A549 treated with GW870086 at 1 μM for 4 hours (cell line): ENCODE measurements around the gene NME3. TPM values are rescaled to one million over a fixed set of nuclear protein-coding genes. Genes with fewer than 3 reads are reported as not detected.

ENCODE experiments used
- total RNA-seq: library from RNA; stranded (reverse); fragments of 200-300 nt; extraction: Qiagen RNA extraction; gene quantifications from 5 replicates; pipeline ENCODE4 v1.2.3, GENCODE V29; 2022; ENCODE audit warnings: low read depth

The NME3 gene
- total RNA-seq, result 36.1 to 62.1 TPM (median 56.3 TPM) in 5 replicates

DNA sequence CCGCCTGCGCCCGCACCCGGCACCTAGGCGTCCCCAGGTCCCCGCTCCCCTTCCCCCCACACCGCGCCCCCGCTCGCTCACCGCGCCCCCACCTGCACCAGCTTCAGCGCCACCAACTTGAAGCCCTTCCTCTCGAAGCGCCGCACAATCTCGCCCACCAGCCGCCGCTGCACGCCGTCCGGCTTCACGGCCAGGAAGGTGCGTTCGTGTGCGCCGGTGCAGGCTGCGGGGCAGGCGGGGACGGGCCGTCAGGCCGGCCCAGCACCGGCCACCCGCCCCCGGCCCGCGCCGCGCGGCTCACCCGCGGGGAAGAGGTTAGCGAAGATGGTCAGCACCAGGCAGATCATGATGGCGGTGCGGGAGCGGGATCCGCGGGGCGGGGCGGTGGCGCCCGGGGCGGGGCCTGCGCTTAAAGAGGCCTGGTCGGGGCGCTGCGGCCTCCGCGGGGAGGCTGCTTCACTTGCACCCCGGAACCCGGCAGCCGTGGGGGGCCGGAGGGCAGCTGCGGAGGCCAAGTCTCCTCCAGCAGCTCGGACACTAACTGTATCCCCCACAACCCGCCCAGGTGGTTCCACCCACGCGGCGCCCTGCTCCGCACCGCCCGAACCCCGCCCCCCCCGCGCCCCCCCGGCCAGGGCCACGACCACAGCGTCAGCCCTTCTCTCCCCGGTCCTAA is at the start of gene NME3:
Gene NME3 (minus strand): TSS at position 356 of the 676 bp plus-strand sequence. CDS start 9 bp downstream, at position 347.

GRCh38 chr16:1793578-1794220 is 22.4 kb upstream of the NME3 start, which contains the start of gene IGFALS:
Gene IGFALS, minus strand, starts transcription at chr16:1793705. Its CDS starts 53 bp downstream, at chr16:1793652.

DNA sequence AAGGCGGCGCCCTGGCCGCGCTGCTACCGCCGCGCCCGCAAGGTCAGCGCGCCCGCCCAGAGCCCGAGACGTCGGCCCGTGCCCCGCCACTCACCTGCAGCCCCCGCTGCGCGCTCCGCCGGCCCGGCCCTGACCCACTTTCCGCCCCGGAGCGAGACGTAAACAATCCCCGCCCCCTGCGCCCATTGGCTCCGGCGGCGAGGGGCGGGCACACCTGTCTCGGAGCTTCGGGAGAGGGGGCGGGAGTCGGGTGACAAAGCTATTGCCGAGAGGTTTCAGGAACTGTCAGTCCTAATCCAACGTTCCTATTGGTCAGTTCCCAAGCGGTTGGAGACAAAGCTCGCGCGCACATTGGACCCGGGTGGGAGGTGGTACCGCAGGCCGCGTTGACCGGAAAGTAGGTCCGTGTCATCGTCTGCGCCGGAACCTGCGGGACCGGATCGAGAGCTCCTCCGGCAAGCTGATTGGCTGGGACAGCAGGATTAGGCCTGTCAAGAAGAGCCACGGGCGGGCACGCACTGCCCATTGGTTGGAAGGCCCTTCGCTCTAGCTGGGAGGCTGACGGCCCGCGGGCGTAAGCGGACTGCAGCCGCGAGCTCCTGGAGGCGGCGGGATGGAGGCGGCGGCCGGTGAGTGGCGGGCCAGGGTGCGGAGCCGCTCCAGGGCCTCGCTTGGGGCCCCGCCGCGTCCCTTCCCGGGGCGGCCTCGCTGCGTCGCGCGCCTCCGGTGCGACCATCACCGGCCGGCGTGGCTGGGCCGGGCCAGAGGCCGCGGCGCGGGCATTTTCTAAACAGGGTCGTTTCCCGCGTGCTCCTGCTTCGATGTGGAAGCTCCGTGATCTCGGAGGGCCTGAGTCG is 11.3 kb upstream of the NME3 start, which contains the start of the genes NUBP2 and SPSB3:
Gene NUBP2 (plus strand): TSS at position 553 of the 857 bp plus-strand sequence. CDS start 61 bp downstream, at position 614.
Gene SPSB3 (minus strand): TSS at position 164 of the 857 bp plus-strand sequence. CDS start 1,088 bp downstream, outside the sequence.

DNA sequence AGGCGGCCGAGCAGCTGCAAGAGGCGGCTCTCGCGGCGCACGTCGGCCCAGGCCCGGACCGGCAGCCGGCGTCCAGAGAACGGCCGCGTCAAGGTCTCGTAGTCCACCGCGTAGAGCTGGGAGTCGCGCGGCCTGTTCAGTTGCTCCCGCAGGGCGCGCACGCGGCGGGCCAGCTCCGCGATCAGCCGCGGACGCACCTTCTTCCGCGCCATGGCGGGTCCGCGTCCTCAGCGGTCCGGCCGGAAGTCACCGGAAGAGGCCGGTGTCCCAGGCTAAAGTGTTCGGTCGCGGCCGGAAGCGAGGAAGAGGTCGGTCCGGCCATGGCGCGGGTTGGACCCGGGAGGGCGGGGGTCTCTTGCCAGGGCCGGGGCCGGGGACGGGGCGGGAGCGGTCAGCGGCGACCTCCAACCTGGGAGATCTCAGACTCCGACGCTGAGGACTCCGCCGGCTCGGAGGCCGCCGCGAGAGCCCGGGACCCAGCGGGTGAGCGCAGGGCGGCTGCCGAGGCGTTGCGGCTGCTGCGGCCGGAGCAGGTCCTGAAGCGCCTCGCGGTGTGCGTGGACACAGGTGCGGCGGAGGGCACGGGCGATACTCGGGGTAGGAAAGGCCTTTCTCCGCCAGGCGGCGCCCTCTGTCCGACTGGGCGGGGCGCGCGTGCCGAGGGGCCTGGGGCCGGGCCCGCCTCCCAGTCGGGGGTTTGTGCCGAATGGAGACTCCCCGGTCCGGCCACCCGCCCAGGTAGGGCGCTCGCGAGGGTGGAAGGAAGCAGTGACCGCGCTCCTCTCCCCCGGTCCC is 1.8 kb upstream of the NME3 start, which contains the start of gene MRPS34:
Gene MRPS34 (minus strand): TSS at position 227 of the 795 bp plus-strand sequence. CDS start 15 bp downstream, at position 212.

GRCh38 chr16:1772362-1772907 is 1.1 kb upstream of the NME3 start, which contains the start of gene EME2:
Gene EME2, plus strand, starts transcription at chr16:1772810. Its CDS starts 418 bp downstream, at chr16:1773228.

Other genes starting within 250 kb of the NME3 start
- gene TMEM204, start 237.9 kb downstream of the NME3 start, total RNA-seq, result 0.07 to 0.08 TPM in 2 of 5 replicates, not detected in the others
- 6.4 to 9.2 TPM (median 8.6 TPM) in 5 replicates for gene IFT140, start 159.5 kb downstream of the NME3 start, total RNA-seq
- 11.8 to 17.6 TPM (median 16.9 TPM) in 5 replicates for gene CRAMP1, start 159.2 kb downstream of the NME3 start, total RNA-seq
- gene JPT2, start 93.3 kb downstream of the NME3 start, total RNA-seq, result 172 to 195 TPM (median 191 TPM) in 5 replicates
- 46.6 to 69.5 TPM (median 57.9 TPM) in 5 replicates for gene MAPK8IP3, start 65.3 kb downstream of the NME3 start, total RNA-seq
- gene EME2, start 1.3 kb upstream of the NME3 start, total RNA-seq, result 6.5 to 12.4 TPM (median 10.3 TPM) in 5 replicates
- 165 to 272 TPM (median 249 TPM) in 5 replicates for gene MRPS34, start 1.6 kb upstream of the NME3 start, total RNA-seq
- gene SPSB3, start 11.0 kb upstream of the NME3 start, total RNA-seq, result 14.6 to 24.6 TPM (median 23.2 TPM) in 5 replicates
- gene NUBP2, start 11.4 kb upstream of the NME3 start, total RNA-seq, result 59.4 to 85.3 TPM (median 79.7 TPM) in 5 replicates
- 0.06 TPM in 1 of 5 replicates, not detected in the others for gene IGFALS, start 22.2 kb upstream of the NME3 start, total RNA-seq
- 61.5 to 70.0 TPM (median 66.3 TPM) in 5 replicates for gene HAGH, start 55.3 kb upstream of the NME3 start, total RNA-seq
- 46.1 to 51.7 TPM (median 46.8 TPM) in 5 replicates for gene FAHD1, start 55.7 kb upstream of the NME3 start, total RNA-seq
- 1.2 to 2.1 TPM (median 1.5 TPM) in 5 replicates for gene MEIOB, start 100.6 kb upstream of the NME3 start, total RNA-seq
- gene HS3ST6, start 146.9 kb upstream of the NME3 start, total RNA-seq, result 1.4 to 2.7 TPM (median 2.2 TPM) in 5 replicates
- 33.4 to 43.1 TPM (median 40.4 TPM) in 5 replicates for gene MSRB1, start 171.7 kb upstream of the NME3 start, total RNA-seq
- gene RPL3L, start 183.1 kb upstream of the NME3 start, total RNA-seq, result 0.13 to 0.21 TPM in 2 of 5 replicates, not detected in the others
- 238 to 320 TPM (median 255 TPM) in 5 replicates for gene NDUFB10, start 188.0 kb upstream of the NME3 start, total RNA-seq
- 4,023 to 5,272 TPM (median 5,225 TPM) in 5 replicates for gene RPS2, start 193.3 kb upstream of the NME3 start, total RNA-seq
- gene RNF151, start 195.3 kb upstream of the NME3 start, total RNA-seq, result not detected in 5 replicates
- gene TBL3, start 200.5 kb upstream of the NME3 start, total RNA-seq, result 28.5 to 41.0 TPM (median 37.8 TPM) in 5 replicates
- gene NOXO1, start 209.9 kb upstream of the NME3 start, total RNA-seq, result 0.25 to 0.58 TPM (median 0.37 TPM) in 3 of 5 replicates, not detected in the others
- 21.9 to 49.2 TPM (median 39.8 TPM) in 5 replicates for gene GFER, start 212.7 kb upstream of the NME3 start, total RNA-seq
- 5.5 to 8.3 TPM (median 8.1 TPM) in 5 replicates for gene SYNGR3, start 218.4 kb upstream of the NME3 start, total RNA-seq
- gene ZNF598, start 238.3 kb upstream of the NME3 start, total RNA-seq, result 43.7 to 60.1 TPM (median 56.5 TPM) in 5 replicates
- gene NPW, start 248.2 kb upstream of the NME3 start, total RNA-seq, result 0.44 to 1.7 TPM (median 0.85 TPM) in 5 replicates